EH (cell line): ENCODE results near the gene FAM234A.
A peak's percentile ranks its signal among the peaks of the same experiment; 100 is the strongest.
"Not testable (repeated sequence)": the region's sequence is repeated elsewhere in the genome, so short reads cannot be mapped to it uniquely, and the experiment has no call there.

Experiments used
- DNase-seq: peaks from one replicate; pipeline ENCODE4 v3.0.0-alpha.2; 2015; ENCODE audit warnings: low read depth

The FAM234A gene

GRCh38 chr16:230351-230750, 4.3 kb upstream of the FAM234A start:
- not testable (repeated sequence) for DNase-seq

GRCh38 chr16:230949-231348, 3.7 kb upstream of the FAM234A start:
- no peak for DNase-seq

- peak; percentile 2 for DNase-seq
These were observed 5.3 kb downstream of the FAM234A start for GRCh38 chr16:239948-240277.

GRCh38 chr16:240559-240958, 5.9 kb downstream of the FAM234A start:
- DNase-seq: no peak

DNA sequence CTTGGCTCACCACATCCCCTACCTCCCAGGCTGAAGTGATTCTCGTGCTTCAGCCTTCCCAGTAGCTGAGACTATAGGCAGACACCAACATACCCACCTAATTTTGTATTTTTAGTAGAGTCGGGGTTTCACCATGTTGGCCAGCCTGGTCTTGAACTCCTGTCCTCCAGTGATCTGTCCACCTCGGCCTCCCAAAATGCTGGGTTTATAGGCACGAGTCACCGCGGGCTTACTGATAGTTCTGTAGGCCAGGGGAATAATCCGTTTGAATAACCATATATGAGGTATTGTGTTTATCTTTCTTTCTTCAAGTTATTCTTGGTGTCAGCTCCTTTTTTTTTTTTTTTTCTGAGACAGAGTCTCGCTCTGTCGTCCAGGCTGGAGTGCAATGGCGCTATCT, 7.7 kb downstream of the FAM234A start:
- no peak for DNase-seq

DNA sequence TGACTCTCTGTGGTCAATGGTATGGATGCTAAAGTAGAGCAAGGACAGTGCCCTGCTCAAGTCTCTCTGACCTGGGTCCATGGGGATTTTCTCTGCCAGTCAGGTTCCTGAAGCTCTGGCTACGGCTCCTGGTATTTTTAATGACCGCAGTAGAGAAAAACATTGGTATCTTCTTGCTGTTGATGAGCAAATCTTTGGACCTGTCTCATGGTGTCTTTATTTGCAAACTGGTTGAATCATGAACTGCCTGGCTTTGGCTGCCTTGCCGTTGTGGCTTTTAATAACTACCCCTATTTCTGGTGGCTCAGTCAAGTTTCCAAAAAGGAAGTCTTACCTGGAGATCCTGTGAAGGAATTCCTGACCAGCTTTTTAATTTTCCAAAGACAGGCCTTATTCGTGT, 8.7 kb downstream of the FAM234A start:
- no peak for DNase-seq

- DNase-seq: no peak
These were observed 10.5 kb downstream of the FAM234A start for GRCh38 chr16:245105-245504.

- no peak for DNase-seq
These were observed 12.4 kb downstream of the FAM234A start for GRCh38 chr16:247027-247426.

GRCh38 chr16:249431-249830, 14.8 kb downstream of the FAM234A start:
- DNase-seq: no peak

DNA sequence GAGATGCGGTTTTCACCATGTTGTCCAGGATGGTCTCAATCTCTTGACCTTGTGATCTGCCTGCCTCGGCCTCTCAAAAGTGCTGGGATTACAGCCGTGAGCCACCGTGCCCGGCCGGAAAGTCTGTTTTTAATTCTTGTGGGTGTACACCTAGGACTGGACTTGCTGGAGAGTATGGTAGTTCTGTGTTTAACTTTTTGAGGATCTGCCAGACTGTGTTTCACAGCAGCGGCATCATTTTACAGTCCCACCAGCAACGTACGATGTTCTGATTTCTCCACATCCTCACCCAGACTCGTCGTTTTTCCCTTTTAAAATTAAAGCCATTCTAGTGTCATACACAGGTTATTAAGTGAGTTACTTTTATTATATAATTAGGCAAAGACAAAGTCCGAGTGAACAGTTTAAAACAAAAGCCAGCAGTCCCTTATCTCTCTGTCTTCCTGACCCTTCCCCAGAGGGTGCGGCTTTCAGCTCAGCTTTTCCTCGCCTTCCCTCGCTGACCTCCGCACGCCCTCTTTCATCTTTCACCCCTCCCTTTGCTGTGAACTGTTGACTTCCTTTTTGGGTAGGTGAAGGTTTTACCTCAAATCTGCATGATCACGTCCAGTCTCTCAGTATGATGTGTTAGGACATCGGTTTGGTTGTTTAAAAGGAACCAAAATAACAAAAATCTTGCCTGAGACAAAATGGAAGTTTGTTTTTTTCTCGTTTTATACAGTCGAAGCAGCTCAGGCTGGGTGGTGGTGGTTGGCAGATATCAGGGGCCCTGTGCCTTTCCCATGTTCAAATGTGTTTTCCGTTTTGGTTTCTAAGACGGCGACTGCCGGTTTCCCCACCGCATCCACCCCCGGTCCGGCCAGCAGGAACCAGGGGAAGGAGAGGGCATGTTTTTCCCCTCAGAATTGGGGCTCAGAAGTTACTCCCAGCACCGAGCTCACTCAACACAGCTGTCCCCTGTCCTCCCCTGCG, 18.0 kb downstream of the FAM234A start:
- no peak for DNase-seq

GRCh38 chr16:253833-254232, 19.2 kb downstream of the FAM234A start:
- no peak for DNase-seq

DNA sequence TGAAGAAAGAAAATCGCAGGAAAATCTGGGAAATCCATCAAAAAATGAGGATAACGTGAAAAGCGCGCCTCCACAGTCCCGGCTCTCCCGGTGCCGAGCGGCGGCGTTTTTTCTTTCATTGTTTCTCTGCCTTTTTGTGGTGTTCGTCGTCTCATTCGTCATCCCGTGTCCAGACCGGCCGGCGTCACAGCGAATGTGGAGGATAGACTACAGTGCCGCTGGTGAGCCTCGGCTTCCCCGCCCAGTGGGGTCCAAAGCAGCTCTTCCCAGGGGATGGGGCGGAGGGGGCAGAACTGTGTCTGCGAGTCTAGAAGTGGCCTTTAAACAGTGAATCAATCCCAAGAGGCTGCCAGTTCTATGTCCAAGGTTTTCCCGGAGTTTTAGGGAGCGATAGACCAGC, 19.8 kb downstream of the FAM234A start:
- no peak for DNase-seq

DNA sequence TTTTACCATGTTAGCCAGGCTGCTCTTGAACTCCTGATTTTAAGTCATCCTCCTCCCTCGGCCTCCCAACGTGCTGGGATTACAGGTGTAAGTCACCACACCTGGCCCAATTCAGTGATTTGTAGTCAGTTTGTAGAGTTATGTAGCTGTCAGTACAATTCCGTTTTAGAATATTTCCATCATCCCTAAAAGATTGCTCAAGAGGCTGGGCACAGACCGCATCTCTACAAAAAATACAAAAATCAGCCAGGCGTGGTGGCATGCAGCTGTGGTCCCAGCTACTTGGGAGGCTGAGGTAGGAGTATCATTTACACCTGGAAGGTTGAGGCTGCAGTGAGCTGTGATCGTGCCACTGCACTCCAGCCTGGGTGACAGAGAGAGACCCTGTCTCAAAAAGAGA, 20.6 kb downstream of the FAM234A start:
- no peak for DNase-seq

DNA sequence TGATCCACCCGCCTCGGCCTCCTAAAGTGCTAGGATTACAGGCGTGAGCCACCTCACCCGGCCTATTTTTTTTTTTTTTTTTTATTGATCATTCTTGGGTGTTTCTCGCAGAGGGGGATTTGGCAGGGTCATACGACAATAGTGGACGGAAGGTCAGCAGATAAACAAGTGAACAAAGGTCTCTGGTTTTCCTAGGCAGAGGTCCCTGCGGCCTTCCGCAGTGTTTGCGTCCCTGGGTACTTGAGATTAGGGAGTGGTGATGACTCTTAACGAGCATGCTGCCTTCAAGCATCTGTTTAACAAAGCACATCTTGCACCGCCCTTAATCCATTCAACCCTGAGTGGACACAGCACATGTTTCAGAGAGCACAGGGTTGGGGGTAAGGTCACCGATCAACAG, 23.5 kb downstream of the FAM234A start:
- not testable (repeated sequence) for DNase-seq

GRCh38 chr16:259226-259625, 24.6 kb downstream of the FAM234A start:
- DNase-seq: no peak

DNA sequence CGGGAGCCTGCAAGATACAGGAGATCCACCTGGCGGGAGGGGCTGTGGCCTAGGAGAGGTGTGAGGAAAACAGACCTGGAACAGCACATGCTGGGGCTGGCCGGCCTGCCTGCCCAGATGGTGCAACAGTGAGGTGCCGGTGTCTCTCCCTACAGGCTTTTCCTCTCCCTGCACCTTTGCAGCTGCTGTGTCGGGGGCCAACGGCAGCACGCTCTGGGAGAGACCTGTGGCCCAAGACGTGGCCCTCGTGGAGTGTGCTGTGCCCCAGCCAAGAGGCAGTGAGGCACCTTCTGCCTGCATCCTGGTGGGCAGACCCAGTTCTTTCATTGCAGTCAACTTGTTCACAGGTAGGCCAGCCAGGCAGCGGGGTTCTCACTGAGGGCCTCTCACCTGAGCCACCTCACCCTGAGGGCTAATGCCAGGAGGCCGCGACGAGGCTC, 25.2 kb downstream of the FAM234A start:
- DNase-seq: no peak

DNA sequence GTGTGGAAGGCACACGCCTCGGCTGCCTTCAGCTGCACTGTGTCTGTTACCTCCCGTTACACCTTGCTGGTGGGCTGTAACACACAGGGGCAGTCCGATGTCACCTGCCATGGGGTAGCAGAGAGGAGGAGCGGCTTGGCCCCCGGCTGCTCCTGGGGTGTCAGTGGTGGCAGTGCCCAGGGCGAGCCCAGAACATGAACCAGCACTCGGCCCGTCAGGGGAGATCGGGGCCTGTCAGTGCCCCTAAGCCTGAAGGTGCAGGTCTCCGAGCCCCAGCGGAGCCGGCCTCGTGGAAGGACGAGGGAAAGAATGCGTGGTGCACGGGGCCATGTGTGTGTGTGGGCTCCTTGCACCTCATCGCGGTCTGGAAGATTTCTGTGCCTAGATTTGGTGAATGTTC, 25.7 kb downstream of the FAM234A start:
- DNase-seq: no peak

- DNase-seq: no peak
These were observed 26.5 kb downstream of the FAM234A start for GRCh38 chr16:261031-261691.

GRCh38 chr16:262121-262745, 27.6 kb downstream of the FAM234A start:
- DNase-seq: no peak

DNA sequence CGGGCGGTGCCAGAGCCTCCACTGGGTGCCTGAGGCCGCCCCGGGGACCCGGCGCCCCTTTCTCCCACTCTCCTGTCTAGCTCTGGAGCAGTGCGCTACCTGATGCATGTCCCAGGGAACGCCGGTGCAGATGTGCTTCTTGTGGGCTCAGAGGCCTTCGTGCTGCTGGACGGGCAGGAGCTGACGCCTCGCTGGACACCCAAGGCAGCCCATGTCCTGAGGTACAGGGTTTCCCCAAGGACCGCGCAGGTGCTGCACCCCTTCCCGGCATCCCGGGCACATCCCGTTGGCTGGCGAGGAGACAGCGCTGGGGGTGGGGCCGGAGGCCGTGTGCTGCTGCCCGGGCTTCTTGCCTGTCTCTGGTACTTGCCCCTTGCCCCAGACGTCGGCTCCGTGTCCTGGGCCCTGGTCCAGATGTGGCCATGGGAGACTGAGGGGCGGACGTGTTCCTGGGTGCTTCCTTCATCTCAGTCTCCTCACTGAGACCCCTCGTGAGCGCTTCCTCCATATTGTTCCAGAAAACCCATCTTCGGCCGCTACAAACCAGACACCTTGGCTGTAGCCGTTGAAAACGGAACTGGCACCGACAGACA, 28.7 kb downstream of the FAM234A start:
- DNase-seq: no peak

- no peak for DNase-seq
These were observed 29.3 kb downstream of the FAM234A start for GRCh38 chr16:263944-264343.

- DNase-seq: no peak
These were observed 29.9 kb downstream of the FAM234A start for GRCh38 chr16:264440-264951.
